RPMI8226 (cell line): ENCODE results near the gene SLC8A3.

Source experiments
- DNase-seq: peaks from one replicate; pipeline ENCODE4 v3.0.0-alpha.2; 2015

Gene SLC8A3

DNA sequence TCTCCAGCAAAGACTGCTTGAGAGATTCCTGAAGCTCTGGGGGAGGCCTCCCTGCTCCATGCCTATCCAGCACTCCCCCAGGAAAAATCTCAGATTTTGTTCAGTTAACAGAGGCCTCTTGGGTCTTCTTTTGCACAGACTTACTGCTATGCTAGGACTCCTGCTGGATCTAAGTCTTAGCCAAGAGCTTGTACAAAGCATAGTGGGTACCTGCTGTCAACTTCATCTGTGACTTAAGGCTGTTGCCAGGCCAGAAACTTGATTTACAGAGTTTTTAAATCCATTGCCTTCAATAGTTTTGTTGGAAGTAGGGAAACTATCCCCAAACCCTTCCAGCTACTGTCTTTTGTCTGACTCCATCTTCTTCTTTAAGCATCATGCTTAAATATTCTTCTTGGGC is 169.1 kb downstream of the SLC8A3 start:
- DNase-seq, result no peak

DNA sequence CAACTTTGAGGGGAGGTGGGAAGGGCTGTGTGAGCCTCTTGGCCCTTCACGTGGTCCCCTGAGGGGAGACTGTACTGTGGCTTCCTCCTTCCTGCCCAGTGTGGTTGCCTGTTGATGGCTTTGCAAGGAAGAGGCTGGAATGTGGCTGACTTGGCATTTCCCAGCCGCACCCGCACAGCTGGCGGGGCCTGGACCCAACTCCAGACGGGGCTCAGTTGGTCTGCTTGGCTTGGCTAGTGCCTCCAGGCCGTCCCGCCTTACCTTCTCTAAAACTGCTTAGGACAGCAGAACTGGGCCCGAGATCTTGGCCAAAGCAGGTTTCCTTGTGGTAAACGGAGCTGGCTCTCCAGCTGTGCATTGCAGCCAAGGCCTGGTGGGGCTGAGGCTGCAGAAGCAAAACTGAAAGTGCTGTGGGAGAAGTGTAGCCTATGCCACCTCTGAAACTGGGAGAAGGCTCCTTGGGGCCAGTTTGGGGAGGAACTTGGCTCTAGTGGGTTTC is 170.0 kb downstream of the SLC8A3 start:
- DNase-seq, result peak; percentile 93

DNA sequence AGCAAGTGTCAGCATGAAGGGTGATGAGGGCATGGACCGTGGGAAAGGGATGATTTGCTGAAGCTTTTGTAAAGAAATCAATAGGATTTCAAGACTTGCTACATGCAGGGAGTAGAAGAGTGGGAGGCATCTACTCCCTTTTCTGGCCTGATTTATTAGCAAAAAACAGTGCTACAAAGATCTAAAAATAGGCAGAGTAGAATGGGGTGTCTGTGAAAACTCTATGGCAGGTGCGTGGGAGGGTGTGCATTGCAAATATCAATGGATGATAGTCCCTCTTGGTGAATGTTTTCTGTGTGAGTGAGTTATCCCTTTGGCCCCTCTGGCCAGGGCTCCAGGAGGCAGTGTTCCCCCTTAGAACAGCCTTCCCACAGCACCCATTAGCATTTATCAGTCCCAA is 170.5 kb downstream of the SLC8A3 start:
- DNase-seq, result peak; percentile 8

DNA sequence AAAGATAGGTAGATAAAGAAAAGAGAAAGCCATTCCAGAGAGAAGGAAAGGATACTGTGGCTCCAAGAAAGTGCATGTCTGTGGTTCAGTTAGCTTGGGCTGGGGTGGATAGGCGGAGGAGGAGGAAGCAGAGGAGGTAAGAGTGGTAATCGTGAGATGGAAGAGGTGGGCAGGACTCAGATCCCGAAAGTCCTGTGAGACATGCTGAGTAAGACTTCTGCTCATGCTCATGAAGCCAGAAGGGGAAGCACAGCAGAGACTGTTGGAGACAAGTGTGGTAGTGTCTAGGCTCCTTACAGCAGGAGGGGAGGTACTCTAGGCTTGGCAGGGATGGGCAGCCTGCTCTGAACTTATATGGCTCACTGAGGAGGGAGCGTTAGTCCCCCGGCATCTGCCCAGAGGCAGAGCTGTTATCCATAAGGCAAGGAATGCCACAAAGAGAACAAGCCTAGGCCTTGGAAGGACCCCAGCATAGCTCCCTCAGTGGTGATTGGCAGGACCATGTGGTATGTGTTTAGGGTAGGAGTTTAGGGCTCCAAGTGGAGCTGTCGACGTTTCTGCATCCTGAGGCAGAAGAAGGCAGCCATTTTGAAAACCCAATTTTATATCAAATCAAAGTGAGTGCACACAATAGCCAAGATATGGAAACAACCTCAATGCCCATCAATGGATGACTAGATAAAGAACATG is 174.2 kb downstream of the SLC8A3 start:
- no peak for DNase-seq

DNA sequence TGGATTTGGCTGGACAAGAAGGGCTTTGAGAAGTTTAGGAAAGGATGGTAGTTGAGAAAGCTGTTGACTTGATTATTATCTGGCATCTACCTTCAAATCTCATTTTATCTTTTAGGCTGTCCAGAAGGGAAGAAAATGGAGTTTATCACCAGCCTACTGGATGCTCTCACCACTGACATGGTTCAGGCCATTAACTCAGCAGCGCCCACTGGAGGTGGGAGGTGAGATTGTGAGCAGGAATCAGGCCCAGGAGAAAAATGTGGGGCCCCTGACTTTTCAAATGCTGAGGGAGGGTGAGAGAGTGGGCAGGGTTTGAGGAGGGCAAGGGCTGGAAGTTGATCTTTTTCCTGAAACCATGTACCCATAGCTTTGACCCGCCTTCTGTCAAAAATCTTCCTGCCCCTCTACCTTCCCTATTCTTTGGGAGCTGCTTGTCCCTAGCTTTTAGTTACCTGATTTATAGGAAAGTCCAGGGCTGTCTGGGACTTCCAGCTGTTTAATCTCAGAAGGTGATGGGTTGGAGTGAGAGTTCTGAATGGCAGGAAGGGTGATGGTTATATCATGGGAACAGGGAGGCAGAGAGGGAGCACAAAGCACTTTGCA is 175.4 kb downstream of the SLC8A3 start:
- DNase-seq, result peak; percentile 55

DNA sequence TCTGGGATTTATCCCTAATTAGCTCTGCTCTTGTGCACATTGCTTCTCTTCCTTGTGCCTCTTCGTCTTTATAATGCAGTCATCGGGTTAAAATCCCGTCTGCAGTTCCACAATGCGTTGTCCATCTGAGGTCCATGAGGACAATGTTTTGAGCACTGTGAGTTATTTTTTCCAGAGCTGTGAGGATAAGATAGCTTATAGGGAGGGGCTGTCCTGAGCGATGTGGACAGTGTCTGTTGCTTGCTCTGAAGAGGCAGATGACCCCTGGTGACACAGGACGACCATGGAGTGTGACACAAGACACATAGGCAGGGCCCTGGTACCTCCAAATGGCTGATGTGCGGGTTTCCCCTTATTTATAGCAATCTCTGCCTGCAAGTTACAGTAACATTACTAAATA is 177.0 kb downstream of the SLC8A3 start:
- DNase-seq, result no peak

DNA sequence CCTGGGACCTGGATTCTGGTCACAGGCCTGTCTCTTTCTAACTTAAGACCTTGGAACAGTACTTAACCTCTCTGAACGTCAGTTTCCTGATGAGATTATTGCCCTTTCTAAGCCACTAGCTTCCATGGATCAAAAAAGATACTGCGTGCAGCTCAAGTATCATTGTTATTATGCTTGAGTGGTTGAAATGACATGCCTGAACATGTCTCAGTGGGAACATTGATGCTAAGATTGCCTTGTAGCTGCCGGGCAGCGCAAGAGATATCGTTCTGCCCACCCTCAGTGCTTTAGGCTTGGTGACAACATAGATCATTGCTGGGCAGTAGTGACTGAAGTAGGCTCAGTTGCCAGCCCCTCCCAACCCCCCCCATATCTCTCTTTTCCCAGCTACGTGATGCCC is 177.7 kb downstream of the SLC8A3 start:
- no peak for DNase-seq

DNA sequence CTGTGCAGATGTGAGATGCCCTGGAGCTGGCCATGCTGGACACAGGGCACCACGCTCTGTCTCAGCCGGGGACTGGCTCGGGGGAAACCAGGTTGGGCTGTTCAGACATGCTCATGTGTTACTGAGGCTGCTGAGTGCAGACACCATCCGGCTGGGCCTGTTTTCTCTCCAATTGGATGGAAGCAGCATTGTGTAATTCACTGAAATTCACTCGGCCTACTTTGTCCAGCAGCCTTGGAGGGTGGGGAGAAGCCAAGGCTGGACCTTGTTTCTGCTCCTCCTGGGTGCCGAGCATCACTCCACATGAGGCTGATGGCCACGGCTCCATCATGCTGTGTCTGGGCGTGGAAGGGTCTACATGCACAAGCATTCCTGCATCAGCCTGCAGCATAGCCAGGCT is 178.8 kb downstream of the SLC8A3 start:
- no peak for DNase-seq

DNA sequence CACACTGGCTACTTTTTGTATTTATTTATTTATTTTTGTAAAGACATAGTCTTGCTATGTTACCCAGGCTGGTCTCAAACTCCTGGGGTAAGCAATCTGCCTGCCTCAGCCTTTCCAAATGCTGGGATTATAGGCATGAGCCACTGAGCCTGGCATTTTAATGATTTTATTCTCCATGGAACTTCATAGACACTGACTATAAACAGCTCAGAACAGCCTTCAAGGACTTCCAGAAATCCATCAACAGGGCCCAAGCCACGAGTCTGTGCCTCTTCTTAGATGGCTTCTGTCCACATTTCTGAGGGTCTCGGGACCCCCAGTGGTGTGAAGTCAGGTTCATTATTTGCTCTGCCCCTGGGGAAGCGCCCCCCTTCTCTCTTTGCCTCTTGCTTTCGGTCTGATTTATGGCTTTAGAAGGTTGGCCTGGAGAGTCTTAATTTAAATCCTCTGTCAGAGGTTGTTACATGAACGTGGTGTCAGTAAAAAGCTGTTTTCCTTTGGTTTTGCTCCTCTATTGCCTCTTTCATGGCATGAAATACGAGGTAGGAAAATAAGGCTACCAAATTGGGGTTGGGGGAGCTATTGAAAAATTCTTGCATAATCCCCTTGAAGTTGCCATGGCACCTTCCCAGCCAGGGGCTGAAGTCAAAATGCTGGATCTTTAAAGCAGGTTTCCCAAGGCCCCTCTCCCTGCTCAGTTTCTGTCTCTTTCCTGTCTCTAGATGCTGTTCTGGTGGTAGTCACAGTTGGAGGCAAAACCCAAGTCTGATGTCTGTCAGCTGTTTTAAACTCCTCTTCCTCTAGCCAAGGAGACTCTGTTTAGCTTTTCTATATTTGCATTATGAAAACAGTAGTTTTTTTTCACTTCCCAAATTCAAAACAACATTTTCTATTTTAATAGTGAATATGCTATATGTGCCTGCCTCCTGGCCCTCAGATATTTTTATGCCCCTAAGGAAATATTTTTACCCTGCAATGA is 180.2 kb downstream of the SLC8A3 start:
- no peak for DNase-seq

DNA sequence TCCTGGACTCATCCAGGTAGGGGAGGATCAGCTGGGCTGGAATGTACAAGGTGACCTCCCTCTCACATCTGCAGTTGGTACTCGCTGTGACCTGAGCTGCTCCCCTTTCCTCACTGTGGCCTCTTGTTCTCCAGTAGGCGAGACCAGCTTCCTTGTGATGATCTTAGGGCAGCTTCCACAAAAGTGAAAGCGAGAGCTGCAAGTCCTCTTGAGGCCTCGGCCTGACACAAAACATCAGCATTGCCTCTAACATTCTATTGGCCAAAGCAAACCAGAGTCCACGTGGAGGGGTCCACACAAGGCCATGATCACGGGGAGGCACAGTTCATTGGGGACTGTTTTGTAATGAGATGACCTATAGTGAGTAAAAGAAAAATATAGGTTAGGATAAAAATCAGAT is 182.1 kb downstream of the SLC8A3 start:
- DNase-seq, result no peak

DNA sequence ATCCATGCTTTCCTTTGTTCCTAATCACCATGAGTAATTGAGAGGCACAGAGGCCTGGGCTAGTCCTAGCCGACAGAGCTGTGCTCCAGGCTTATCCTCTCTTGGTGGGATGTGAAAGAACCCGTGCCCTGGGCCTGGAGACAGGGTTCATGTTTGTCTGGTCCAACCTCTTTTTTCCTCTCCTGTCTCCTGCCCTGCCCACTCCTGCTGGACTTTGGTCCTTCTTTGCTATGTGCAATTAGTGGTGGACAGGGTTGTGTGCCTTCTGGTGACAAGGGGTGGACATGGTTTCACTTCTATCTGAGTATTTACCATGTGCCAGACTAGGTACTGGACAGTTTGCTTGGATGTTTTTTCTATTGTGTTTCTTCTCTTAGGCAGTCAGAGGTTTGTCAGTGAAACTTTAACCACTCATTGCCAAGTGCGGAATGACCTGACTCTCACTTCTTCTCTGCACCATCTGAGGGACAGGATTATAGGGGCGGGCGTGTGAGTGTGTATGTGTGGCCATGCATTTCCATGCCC is 183.4 kb downstream of the SLC8A3 start:
- no peak for DNase-seq

DNA sequence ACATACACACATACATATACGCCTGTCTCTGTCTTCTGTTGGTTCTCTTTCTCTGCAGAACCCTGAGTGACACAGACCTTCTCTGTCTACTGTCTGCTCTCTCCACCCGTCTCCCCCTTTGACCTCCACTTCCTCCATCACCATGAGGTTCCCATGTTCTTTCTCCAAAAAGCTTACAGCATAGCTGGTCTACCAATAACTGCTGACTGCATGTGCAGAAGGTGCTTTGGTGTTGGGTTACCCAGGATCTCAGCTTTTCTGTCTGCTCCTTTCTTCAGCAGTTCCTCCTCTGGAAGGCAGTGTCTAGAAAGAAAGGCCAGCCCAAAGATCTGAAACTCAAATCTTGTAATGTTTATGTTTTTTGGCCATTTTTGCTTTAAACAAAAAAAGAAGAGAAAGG is 184.0 kb downstream of the SLC8A3 start:
- no peak for DNase-seq

DNA sequence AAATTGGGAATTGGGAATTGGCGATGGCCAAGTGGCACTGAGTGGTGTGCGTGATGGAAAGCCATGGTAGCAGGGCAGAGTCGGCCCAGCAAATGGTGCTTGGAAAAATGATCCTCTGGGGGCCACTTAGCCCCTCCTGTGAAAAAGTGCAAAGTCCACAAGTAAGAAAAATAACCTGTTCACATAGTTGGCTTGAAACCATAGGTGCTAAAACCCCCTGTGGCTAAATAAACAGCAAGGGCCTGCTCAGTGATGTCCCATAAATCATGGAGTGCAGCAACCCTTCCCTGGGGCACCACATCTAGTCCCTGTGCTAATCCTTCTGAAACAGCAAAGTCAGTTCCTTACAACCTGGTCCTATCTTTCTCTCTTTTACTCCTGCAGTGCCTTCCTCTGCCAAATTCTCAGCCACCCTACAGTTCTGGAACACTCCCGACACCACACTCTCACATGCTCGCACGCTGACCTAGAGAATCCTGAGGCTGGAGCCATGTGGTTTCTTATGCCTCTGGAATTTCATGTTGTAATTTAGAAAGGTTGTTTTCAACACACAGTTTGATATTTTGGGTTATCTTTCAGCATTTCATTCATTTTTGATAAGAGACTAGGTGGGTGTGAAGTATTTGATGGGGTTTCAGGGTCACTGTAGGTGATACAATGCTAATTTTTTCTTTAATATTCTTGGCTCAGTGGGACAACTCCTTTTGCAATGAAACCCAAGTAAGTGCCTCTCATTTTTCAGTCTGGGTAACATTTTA is 186.0 kb downstream of the SLC8A3 start:
- DNase-seq, result no peak

DNA sequence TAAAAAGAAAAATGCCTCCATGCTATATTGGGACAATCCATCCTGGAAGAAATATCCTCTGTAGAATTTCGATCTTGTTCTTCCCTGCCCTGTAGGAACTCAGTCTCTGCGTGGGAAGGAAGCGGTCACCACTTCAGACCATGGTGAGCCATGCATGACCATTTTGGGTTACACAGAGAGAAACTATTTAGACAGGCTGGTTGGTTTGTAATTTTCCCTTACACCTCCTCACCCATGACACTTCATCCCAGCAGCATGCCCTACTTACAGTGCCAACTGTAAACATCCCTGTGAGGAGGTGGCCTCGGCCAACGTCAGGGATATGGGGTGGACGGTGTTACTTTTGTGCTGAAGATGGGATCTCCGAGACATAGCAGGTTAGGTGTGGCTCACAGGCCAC is 188.2 kb downstream of the SLC8A3 start:
- no peak for DNase-seq

DNA sequence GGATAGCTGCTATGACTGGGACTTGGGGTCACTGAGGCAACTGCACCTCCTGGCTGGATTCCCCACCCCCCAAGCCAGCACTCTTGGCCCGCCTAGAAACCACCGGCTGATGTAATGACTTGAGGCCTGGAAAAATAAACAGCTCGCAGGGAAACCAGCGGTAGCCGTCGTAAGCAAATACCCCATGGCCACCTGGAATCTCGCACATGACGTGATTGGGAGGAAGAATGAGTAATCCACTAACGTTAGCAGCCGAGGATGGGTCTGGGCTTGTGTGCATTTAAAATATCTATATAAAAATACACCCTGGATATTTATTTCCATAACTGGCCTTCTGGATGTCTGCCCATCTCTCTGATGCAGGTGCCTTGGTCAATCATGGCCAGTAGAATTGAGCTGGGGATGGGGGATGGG is 189.5 kb downstream of the SLC8A3 start:
- no peak for DNase-seq

DNA sequence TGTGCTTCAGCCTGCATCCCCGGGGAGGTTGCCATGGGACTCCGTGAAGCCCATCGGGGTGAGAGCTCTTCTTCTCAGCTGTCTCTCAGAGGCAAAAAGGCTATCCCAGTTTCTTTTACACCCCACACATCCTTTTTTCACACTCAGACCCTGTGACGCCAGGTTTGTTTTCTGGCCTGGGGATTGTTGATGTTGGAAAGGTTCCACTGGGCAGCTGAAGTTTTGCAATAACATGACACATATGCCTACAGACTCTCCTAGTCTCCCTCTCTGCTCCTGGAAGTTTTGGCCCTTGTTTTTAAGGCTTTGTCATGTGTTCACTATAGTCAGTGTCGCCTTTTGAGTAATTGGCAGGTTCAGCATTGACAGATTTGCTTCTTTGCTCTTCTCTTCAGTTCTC is 190.9 kb downstream of the SLC8A3 start:
- DNase-seq, result no peak

DNA sequence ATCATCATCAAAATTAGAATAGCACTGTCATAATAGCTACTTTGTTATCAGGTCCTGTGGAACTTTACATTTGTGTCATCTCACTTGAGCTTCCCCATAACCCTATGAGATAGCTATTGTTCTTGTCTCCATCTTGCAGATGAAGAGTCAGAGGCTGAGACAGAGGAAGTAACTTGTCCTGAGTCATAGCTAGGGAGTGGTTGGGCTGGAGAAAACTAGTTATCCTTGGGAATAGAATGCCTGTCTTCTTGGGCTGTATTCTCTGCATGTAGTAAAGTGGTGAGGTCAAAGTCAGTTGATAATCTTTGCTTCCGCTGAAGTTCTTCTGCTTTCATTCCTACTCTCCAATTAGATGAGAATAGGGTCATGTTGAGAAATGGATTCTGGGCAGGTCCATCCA is 192.5 kb downstream of the SLC8A3 start:
- DNase-seq, result no peak
